DMS153 treated with DMSO at 0.1 percent for 48 hours (cell line): Measurements from ENCODE around the gene DAB1.
"Not testable (repeated sequence)": the region's sequence is repeated elsewhere in the genome, so short reads cannot be mapped to it uniquely, and the experiment has no call there.

Experiments used
- DNase-seq: peaks from one replicate; lab custom pipeline; 2025; ENCODE audit not compliant: unreplicated experiment; lab: John Stamatoyannopoulos, UW

The DAB1 gene

GRCh38 chr1:57087660-57088059 is 336.2 kb downstream of the DAB1 start:
- not testable (repeated sequence) for DNase-seq

- DNase-seq, result no peak
Measured at GRCh38 chr1:57086154-57086553, 337.7 kb downstream of the DAB1 start.

GRCh38 chr1:57084701-57085100 is 339.2 kb downstream of the DAB1 start:
- no peak for DNase-seq

- DNase-seq, result no peak
Measured at GRCh38 chr1:57082711-57083439, 341.0 kb downstream of the DAB1 start.

GRCh38 chr1:57079454-57080157 is 344.3 kb downstream of the DAB1 start:
- DNase-seq, result no peak

- DNase-seq, result no peak
Measured at GRCh38 chr1:57072401-57073110, 351.3 kb downstream of the DAB1 start.

- DNase-seq, result no peak
Measured at GRCh38 chr1:57067863-57068262, 356.0 kb downstream of the DAB1 start.

GRCh38 chr1:57066980-57067610 is 356.8 kb downstream of the DAB1 start:
- no peak for DNase-seq

GRCh38 chr1:57065442-57065841 is 358.4 kb downstream of the DAB1 start:
- no peak for DNase-seq

- DNase-seq, result no peak
Measured at GRCh38 chr1:57064379-57065140, 359.3 kb downstream of the DAB1 start.

- DNase-seq, result no peak
Measured at GRCh38 chr1:57063406-57064125, 360.3 kb downstream of the DAB1 start.

- DNase-seq, result peak; percentile 60
Measured at GRCh38 chr1:57061369-57061768, 362.5 kb downstream of the DAB1 start.

GRCh38 chr1:57060451-57060850 is 363.4 kb downstream of the DAB1 start:
- no peak for DNase-seq

- no peak for DNase-seq
Measured at GRCh38 chr1:57058652-57059501, 365.0 kb downstream of the DAB1 start.

GRCh38 chr1:57048856-57049255 is 375.0 kb downstream of the DAB1 start:
- DNase-seq, result no peak

GRCh38 chr1:57046462-57046861 is 377.4 kb downstream of the DAB1 start:
- no peak for DNase-seq

GRCh38 chr1:57041901-57042300 is 382.0 kb downstream of the DAB1 start:
- no peak for DNase-seq

- no peak for DNase-seq
Measured at GRCh38 chr1:57040811-57041210, 383.0 kb downstream of the DAB1 start.
